Stimulated activated CD4-positive, alpha-beta T cell treated with anti-CD3 and anti-CD28 coated beads, Interleukin-2, amount 100 ng/mL, for 48 hours (primary cell): ENCODE measurements around the gene PPM1E.
"Not testable (repeated sequence)": the region's sequence is repeated elsewhere in the genome, so short reads cannot be mapped to it uniquely, and the experiment has no call there.

Experiments used
- DNase-seq, 2 donors: peaks; one replicate each; pipeline ENCODE4 v3.0.0-alpha.2; 2020

The PPM1E gene

GRCh38 chr17:58755577-58756245 is at the start of gene PPM1E:
TSS of gene PPM1E (plus strand) at chr17:58755854.
- DNase-seq = peak; percentile 37 to 45

- no peak for DNase-seq
These were observed 49.1 kb upstream of the PPM1E start for GRCh38 chr17:58706351-58707140.

GRCh38 chr17:58710948-58711552 is 44.6 kb upstream of the PPM1E start:
- peak; percentile 47 for DNase-seq

GRCh38 chr17:58722274-58722673 is 33.4 kb upstream of the PPM1E start:
- DNase-seq = no peak

- DNase-seq = no peak
These were observed 33.0 kb upstream of the PPM1E start for GRCh38 chr17:58722696-58723095.

- DNase-seq = no peak
These were observed 26.9 kb upstream of the PPM1E start for GRCh38 chr17:58728798-58729197.

GRCh38 chr17:58730937-58731336 is 24.7 kb upstream of the PPM1E start:
- DNase-seq = no peak

- no peak for DNase-seq
These were observed 21.6 kb upstream of the PPM1E start for GRCh38 chr17:58734040-58734439.

GRCh38 chr17:58734811-58735210 is 20.8 kb upstream of the PPM1E start:
- DNase-seq = no peak

GRCh38 chr17:58741121-58741625 is 14.5 kb upstream of the PPM1E start:
- no peak for DNase-seq

GRCh38 chr17:58747674-58748073 is 8.0 kb upstream of the PPM1E start:
- DNase-seq = no peak

GRCh38 chr17:58749627-58750026 is 6.0 kb upstream of the PPM1E start:
- not testable (repeated sequence) for DNase-seq

GRCh38 chr17:58753026-58753425 is 2.6 kb upstream of the PPM1E start:
- no peak for DNase-seq

- no peak for DNase-seq
These were observed 431 bp upstream of the PPM1E start for GRCh38 chr17:58755269-58755576.

GRCh38 chr17:58756246-58757161 is 850 bp downstream of the PPM1E start:
- DNase-seq = peak in 1 of 2 donors; percentile 1

GRCh38 chr17:58757162-58757613 is 1.5 kb downstream of the PPM1E start:
- DNase-seq = no peak

- DNase-seq = no peak
These were observed 3.2 kb downstream of the PPM1E start for GRCh38 chr17:58758890-58759289.

GRCh38 chr17:58759522-58759921 is 3.9 kb downstream of the PPM1E start:
- no peak for DNase-seq

GRCh38 chr17:58760248-58760647 is 4.6 kb downstream of the PPM1E start:
- no peak for DNase-seq

- no peak for DNase-seq
These were observed 7.6 kb downstream of the PPM1E start for GRCh38 chr17:58763263-58763662.

GRCh38 chr17:58764373-58764772 is 8.7 kb downstream of the PPM1E start:
- no peak for DNase-seq

GRCh38 chr17:58778482-58778881 is 22.8 kb downstream of the PPM1E start:
- not testable (repeated sequence) for DNase-seq

GRCh38 chr17:58779446-58779845 is 23.8 kb downstream of the PPM1E start:
- no peak for DNase-seq
